ENCODE results near the gene GLIS2.

DNA sequence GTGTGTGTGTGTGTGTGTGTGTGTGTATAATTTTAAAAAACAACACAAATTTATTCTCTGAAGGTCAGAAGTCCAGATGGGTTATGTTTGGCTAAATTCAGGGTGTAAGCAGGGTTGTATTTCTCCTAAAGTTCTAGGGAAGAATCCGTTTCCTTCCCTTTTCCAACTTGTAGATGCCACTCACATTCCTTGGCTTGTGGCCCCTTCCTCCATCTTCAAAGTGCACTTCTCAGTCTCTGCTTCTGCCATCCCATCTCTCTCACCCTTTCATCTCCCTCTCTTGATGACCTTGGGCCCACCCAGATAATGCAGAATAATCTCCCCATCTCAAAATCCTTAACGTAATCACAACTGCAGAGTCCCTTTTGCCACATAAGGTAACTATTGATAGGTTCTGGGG, 35.2 kb upstream of the GLIS2 start:
- TF ChIP-seq, protein P1, sequence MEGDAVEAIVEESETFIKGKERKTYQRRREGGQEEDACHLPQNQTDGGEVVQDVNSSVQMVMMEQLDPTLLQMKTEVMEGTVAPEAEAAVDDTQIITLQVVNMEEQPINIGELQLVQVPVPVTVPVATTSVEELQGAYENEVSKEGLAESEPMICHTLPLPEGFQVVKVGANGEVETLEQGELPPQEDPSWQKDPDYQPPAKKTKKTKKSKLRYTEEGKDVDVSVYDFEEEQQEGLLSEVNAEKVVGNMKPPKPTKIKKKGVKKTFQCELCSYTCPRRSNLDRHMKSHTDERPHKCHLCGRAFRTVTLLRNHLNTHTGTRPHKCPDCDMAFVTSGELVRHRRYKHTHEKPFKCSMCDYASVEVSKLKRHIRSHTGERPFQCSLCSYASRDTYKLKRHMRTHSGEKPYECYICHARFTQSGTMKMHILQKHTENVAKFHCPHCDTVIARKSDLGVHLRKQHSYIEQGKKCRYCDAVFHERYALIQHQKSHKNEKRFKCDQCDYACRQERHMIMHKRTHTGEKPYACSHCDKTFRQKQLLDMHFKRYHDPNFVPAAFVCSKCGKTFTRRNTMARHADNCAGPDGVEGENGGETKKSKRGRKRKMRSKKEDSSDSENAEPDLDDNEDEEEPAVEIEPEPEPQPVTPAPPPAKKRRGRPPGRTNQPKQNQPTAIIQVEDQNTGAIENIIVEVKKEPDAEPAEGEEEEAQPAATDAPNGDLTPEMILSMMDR (conservative IDR thresholded peaks at IDR 0.05): no peak
- TF ChIP-seq ZFX (IDR thresholded peaks at IDR 0.05): no peak

Data from C4-2B (cell line).